SK-N-SH (cell line): ENCODE measurements around the gene NEK9. TPM values are rescaled to one million over a fixed set of nuclear protein-coding genes. Genes with fewer than 3 reads are reported as not detected.

Source experiments
- CTCF ChIA-PET: fragments of 300-600, 350-600 bp; formaldehyde crosslinking; extraction: SDS; loops from one replicate; lab custom pipeline; 2021; lab: Yijun Ruan, JAX
- POLR2A ChIA-PET: fragments of 350-600 bp; sonication (Branson Sonifier 250); formaldehyde crosslinking; extraction: SDS; loops from one replicate; lab custom pipeline; 2020; ENCODE audit warnings: antibody characterized with exemption, inconsistent platforms; lab: Yijun Ruan, JAX
- DNase-seq: peaks from one replicate; pipeline ENCODE4 v3.0.0; 2012
- H2AFZ ChIP-seq: fragments of 200-600 bp; sonication (generic); 2 replicates; pipeline ENCODE4 v1.8.1; 2016; ENCODE audit warnings: antibody characterized with exemption, mild to moderate bottlenecking, low read depth
- H3F3A ChIP-seq: fragments of 200-600 bp; sonication (generic); replicated peaks from 2 replicates; pipeline ENCODE3; 2016; ENCODE audit warnings: antibody characterized with exemption, mild to moderate bottlenecking; ENCODE audit not compliant: insufficient read depth
- H3K27ac ChIP-seq, 2 experiments: fragments of 200-500 bp in 1 of 2; fragments of 200-600 bp in 1 of 2; sonication (Bioruptor generic) in 1 of 2; sonication (generic), shearing (Covaris generic) in 1 of 2; 2 replicates each; pipeline versions ENCODE4 v1.5.1 to v1.6.1; 2014 to 2016; ENCODE audit warnings: low read depth in 2 of 2, inconsistent platforms in 1 of 2, low read length in 1 of 2, mild to moderate bottlenecking in 1 of 2, mixed read lengths in 1 of 2
- H3K27me3 ChIP-seq: fragments of 200-600 bp; sonication (generic), shearing (Covaris generic); 2 replicates; pipeline ENCODE4 v1.6.1; 2016; ENCODE audit warnings: mixed run types; ENCODE audit not compliant: insufficient read depth
- H3K36me3 ChIP-seq, 2 experiments: fragments of 200-500 bp in 1 of 2; fragments of 200-600 bp in 1 of 2; sonication (Bioruptor generic) in 1 of 2; sonication (generic) in 1 of 2; replicated peaks in 1 of 2; 2 replicates each; pipeline versions ENCODE3 to v1.5.1; 2014 to 2016; ENCODE audit warnings: low read length in 1 of 2, mild to moderate bottlenecking in 1 of 2; ENCODE audit not compliant: insufficient read depth in 2 of 2, control insufficient read depth in 1 of 2
- H3K4me1 ChIP-seq, 2 experiments: fragments of 200-500 bp in 1 of 2; fragments of 200-600 bp in 1 of 2; sonication (Bioruptor generic) in 1 of 2; sonication (generic), shearing (Covaris generic) in 1 of 2; 2 replicates each; pipeline versions ENCODE4 v1.5.1 to v1.6.1; 2014 to 2016; ENCODE audit warnings: low read depth in 1 of 2, low read length in 1 of 2, mixed run types in 1 of 2; ENCODE audit not compliant: insufficient read depth in 2 of 2, control insufficient read depth in 1 of 2
- H3K4me2 ChIP-seq: fragments of 200-600 bp; sonication (generic), shearing (Covaris generic); 2 replicates; pipeline ENCODE4 v1.6.1; 2017; ENCODE audit warnings: mixed run types
- H3K4me3 ChIP-seq, 2 experiments: fragments of 200-500 bp in 1 of 2; fragments of 200-600 bp in 1 of 2; sonication (Bioruptor generic) in 1 of 2; sonication (generic), shearing (Covaris generic) in 1 of 2; 2 replicates each; pipeline versions ENCODE4 v1.5.1 to v1.8.1; 2014 to 2016; ENCODE audit warnings: low read depth in 2 of 2, inconsistent platforms in 1 of 2, low read length in 1 of 2, mild to moderate bottlenecking in 1 of 2, mixed read lengths in 1 of 2, moderate library complexity in 1 of 2
- H3K79me2 ChIP-seq: fragments of 200-600 bp; sonication (generic); 2 replicates; pipeline ENCODE4 v1.8.1; 2017; ENCODE audit warnings: mild to moderate bottlenecking; ENCODE audit not compliant: insufficient read depth
- H3K9ac ChIP-seq: fragments of 200-600 bp; sonication (generic); 2 replicates; pipeline ENCODE4 v1.6.1; 2017; ENCODE audit warnings: mixed run types
- H3K9me2 ChIP-seq: fragments of 200-600 bp; sonication (generic); 2 replicates; pipeline ENCODE4 v1.6.1; 2017; ENCODE audit warnings: mixed run types
- H3K9me3 ChIP-seq: fragments of 200-600 bp; sonication (generic); 2 replicates; pipeline ENCODE4 v1.6.1; 2017; ENCODE audit warnings: mixed run types, mild to moderate bottlenecking, moderate library complexity
- H4K20me1 ChIP-seq: fragments of 200-600 bp; sonication (generic); 2 replicates; pipeline ENCODE4 v1.6.1; 2017; ENCODE audit warnings: mild to moderate bottlenecking, mixed run types; ENCODE audit not compliant: insufficient read depth
- CTCF ChIP-seq: fragments of 200-600 bp; sonication (generic); IDR thresholded peaks from 2 replicates; pipeline ENCODE4 v1.6.1; 2017; ENCODE audit warnings: antibody characterized with exemption, mild to moderate bottlenecking, moderate library complexity
- ELF1 ChIP-seq: IDR thresholded peaks from 2 replicates; pipeline ENCODE4 v1.4.0; 2012
- EP300 ChIP-seq, 2 experiments: IDR thresholded peaks; 2 replicates each; pipeline versions ENCODE4 v1.4.0 to v1.6.1; 2012; ENCODE audit warnings: borderline replicate concordance in 1 of 2, low read depth in 1 of 2, low read length in 1 of 2
- EZH2phosphoT487 ChIP-seq: fragments of 200-600 bp; sonication (generic); IDR thresholded peaks from 2 replicates; pipeline ENCODE4 v1.6.1; 2017; ENCODE audit warnings: low read depth, mixed run types, mild to moderate bottlenecking, antibody characterized with exemption, moderate library complexity, borderline replicate concordance
- FOXM1 ChIP-seq: IDR thresholded peaks from 2 replicates; pipeline ENCODE4 v1.4.0; 2012; ENCODE audit warnings: low read depth, mild to moderate bottlenecking
- NRF1 ChIP-seq: IDR thresholded peaks from 2 replicates; pipeline ENCODE4 v1.6.1; 2012; ENCODE audit warnings: low read depth, mild to moderate bottlenecking, low read length
- RAD21 ChIP-seq: IDR thresholded peaks from 2 replicates; pipeline ENCODE4 v1.6.1; 2012; ENCODE audit warnings: mild to moderate bottlenecking, low read length
- REST ChIP-seq: IDR thresholded peaks from 2 replicates; pipeline ENCODE4 v1.6.1; 2012; ENCODE audit warnings: mild to moderate bottlenecking, low read depth, low read length, moderate library complexity
- RXRA ChIP-seq: IDR thresholded peaks from 2 replicates; pipeline ENCODE4 v1.4.0; 2012; ENCODE audit warnings: low read depth, mild to moderate bottlenecking, borderline replicate concordance
- SIN3A ChIP-seq: IDR thresholded peaks from 2 replicates; pipeline ENCODE4 v1.6.1; 2012; ENCODE audit warnings: low read depth, mild to moderate bottlenecking, low read length, moderate library complexity, borderline replicate concordance
- SMC3 ChIP-seq: IDR thresholded peaks from 2 replicates; pipeline ENCODE4 v1.6.1; 2012; ENCODE audit warnings: low read depth, low read length, improper control_type of control experiment
- TEAD4 ChIP-seq: IDR thresholded peaks from 2 replicates; pipeline ENCODE4 v1.4.0; 2012; ENCODE audit warnings: mild to moderate bottlenecking, borderline replicate concordance; ENCODE audit not compliant: insufficient read depth
- USF1 ChIP-seq: IDR thresholded peaks from 2 replicates; pipeline ENCODE4 v1.4.0; 2012; ENCODE audit warnings: low read depth, borderline replicate concordance
- YY1 ChIP-seq: IDR thresholded peaks from 2 replicates; pipeline ENCODE4 v1.4.0; 2012; ENCODE audit warnings: low read depth, mild to moderate bottlenecking
- WGBS: methylation state at CpG from one replicate; pipeline ENCODE4 v1.1.6; 2017; ENCODE audit warnings: low lambda C conversion rate; 5-methylcytosine and 5-hydroxymethylcytosine counted together
- polyA plus RNA-seq, 3 experiments: library from polyadenylated mRNA; depleted of rRNA; stranded (reverse); fragments of >200 nt; gene quantifications; 2 replicates each; pipeline ENCODE4 v1.2.3, GENCODE V29; 2012

Gene NEK9
- polyA plus RNA-seq, 1 of the 3 experiments (the other 2 are of a cell fraction) = 48.1 TPM

GRCh38 chr14:75084513-75084912, 42.3 kb downstream of the NEK9 start:
- no peaks in the 10 kb centered on the region for H3K9me2 ChIP-seq
- no peak for DNase-seq
- H3K4me3 ChIP-seq = no peak overlapping the region
- ChIA-PET CTCF (interaction anchor here (0.9 to 15.6 kb wide), 6 partner anchors 14 to 477 kb away, joined by 4 to 290 read pairs (median 5); partner anchors contain the start of gene ACYP1), POLR2A (no interaction called here)
- no peaks in the 10 kb centered on the region for H3K9me3 ChIP-seq
- peak; percentile 37 for TF ChIP-seq RAD21
- no peak for TF ChIP-seq REST
- TF ChIP-seq SMC3 = peak; percentile 29; the same call in 1 of the 2 replicates
- TF ChIP-seq CTCF = peak; percentile 26
- no peak for TF ChIP-seq TEAD4
- no peaks in the 10 kb centered on the region for H3F3A ChIP-seq
- peaks cover 0 to 2% of the 10 kb centered on the region in 2 experiments; a peak in 1 of 4 replicates for H3K4me1 ChIP-seq
- no peak overlapping the region for H3K27ac ChIP-seq
- 87% methylated on average over 5 of the region's 5 CpGs for WGBS
- H2AFZ ChIP-seq = no peak overlapping the region
- H4K20me1 ChIP-seq = no peaks in the 10 kb centered on the region
- H3K79me2 ChIP-seq = no peaks in the 10 kb centered on the region
- H3K9ac ChIP-seq = no peak overlapping the region
- no peaks in the 10 kb centered on the region for H3K27me3 ChIP-seq
- H3K4me2 ChIP-seq = no peak overlapping the region
- peaks cover 42 to 65% of the 10 kb centered on the region in 2 experiments for H3K36me3 ChIP-seq

- Histone ChIP-seq H2AFZ (no peak overlapping the region), H3K9me2 (no peaks in the 10 kb centered on the region), H3K9ac (no peak overlapping the region), H3K79me2 (no peaks in the 10 kb centered on the region), H3K27ac (no peak overlapping the region), H3K4me2 (no peak overlapping the region), H3K4me1 (peaks cover 0 to 6% of the 10 kb centered on the region in 2 experiments; a peak in 1 of 4 replicates), H3K9me3 (no peaks in the 10 kb centered on the region), H3K36me3 (peaks cover 42 to 64% of the 10 kb centered on the region in 2 experiments), H3K4me3 (no peak overlapping the region), H4K20me1 (no peaks in the 10 kb centered on the region), H3F3A (no peaks in the 10 kb centered on the region), H3K27me3 (no peaks in the 10 kb centered on the region)
- 95% methylated on average over 1 of the region's 1 CpG for WGBS
- ChIA-PET POLR2A (interaction anchor here (1.1 kb wide), 1 partner anchor 44 kb away, joined by 3 read pairs; the partner anchor contains the start of gene NEK9), CTCF (interaction anchor here (1.0 to 15.6 kb wide), 5 partner anchors 13 to 222 kb away, joined by 4 to 290 read pairs (median 7); partner anchors contain the start of gene ACYP1)
- DNase-seq = no peak
- no peak for TF ChIP-seq NRF1
- TF ChIP-seq FOXM1 = no peak
- TF ChIP-seq USF1 = no peak
- TF ChIP-seq EZH2phosphoT487 = no peak
- no peak for TF ChIP-seq YY1
- no peak for TF ChIP-seq EP300 (IDR thresholded peaks at IDR 0.05; ENCODE audit: borderline replicate concordance in 1 of 2, low read depth in 1 of 2, low read length in 1 of 2)
- TF ChIP-seq ELF1 = no peak
- TF ChIP-seq RXRA = no peak
- TF ChIP-seq REST = no peak
- TF ChIP-seq RAD21 = no peak
- TF ChIP-seq SIN3A = no peak
Observed at GRCh38 chr14:75083271-75083670, 43.6 kb downstream of the NEK9 start.
